COLO668 (cell line): ENCODE results near the gene PBX4.

Experiments used
- DNase-seq: peaks from one replicate; lab custom pipeline; 2025; ENCODE audit not compliant: unreplicated experiment; lab: John Stamatoyannopoulos, UW

PBX4 gene

DNA sequence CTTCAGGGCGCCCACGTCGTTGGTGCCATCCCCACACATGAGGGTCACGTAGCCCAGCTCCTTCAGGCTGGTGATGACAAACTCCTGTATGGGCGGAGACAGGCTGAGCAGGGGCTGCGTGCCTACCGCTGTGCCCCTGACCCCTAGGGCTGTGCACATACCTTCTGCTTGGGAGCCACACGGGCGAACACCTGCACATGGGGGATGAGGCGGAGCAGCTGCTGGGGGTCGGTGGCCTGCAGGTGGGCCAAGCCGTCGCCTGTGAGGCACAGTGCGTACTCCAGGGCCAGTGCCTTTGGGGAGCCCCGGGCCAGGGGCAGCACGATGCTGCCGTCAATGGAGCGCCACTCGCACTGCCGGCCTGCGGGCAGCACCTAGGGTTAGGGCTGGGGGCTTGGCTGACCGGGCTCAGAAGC is 31.1 kb upstream of the PBX4 start:
- no peak for DNase-seq

DNA sequence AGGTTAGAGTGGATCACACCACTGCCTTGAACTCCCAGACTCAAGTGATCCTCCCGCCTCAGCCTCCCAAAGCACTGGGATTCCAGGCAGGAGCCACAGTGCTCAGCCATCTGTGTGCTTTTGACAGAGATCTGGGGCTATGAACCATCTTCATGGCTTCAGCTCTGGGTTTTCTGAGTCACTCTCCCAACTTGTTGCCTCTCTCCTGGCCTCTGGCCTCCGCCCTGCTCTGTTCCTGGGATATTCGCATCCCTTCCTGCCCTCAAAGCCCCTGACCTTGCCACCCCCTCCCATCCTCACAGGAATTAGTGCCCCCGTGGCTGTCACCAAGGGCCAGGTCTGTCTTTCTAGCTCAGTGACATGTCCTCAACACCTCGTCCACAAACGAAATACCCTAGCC is 30.7 kb upstream of the PBX4 start:
- no peak for DNase-seq

GRCh38 chr19:19647037-19647835 is 28.7 kb upstream of the PBX4 start:
- DNase-seq: no peak

DNA sequence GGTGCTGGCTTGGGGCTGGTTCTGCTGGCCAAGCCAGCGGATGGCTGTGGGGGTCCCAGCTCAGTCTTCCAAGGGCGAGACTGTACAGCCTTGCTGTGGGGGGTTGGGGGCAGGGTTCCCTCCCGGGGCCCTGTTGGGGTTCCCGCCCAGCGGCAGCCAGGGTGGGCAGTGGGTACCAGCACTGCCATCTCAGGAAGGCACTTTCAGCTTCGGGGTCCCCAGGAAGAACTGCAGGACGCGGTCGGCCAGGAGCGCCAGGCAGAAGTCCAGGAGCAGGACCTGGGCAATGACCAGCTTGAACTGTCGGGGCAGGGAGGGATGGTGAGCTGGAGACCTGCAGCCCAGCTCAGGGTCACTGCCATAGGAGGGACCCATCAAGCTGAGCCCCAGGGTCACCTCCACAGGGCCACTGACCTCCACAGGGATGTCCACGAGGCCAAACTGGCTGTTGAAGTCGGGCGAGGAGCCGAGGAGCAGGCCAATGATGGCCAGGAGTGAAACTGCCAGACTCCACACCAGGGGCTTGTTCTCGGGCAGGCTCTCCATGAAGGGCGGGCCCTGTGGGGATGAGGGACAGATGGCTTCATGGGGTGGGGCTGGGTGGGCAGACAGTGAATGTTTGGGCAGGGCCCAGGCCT is 26.9 kb upstream of the PBX4 start:
- no peak for DNase-seq

- no peak for DNase-seq
Measured at GRCh38 chr19:19644054-19644388, 25.5 kb upstream of the PBX4 start.

GRCh38 chr19:19643158-19644053 is 24.9 kb upstream of the PBX4 start, which contains the start of gene GMIP:
Gene GMIP, minus strand, starts transcription at chr19:19643657. Its CDS starts 128 bp downstream, at chr19:19643529.
- DNase-seq: peak; percentile 76

- no peak for DNase-seq
Measured at GRCh38 chr19:19642506-19643157, 24.1 kb upstream of the PBX4 start.

DNA sequence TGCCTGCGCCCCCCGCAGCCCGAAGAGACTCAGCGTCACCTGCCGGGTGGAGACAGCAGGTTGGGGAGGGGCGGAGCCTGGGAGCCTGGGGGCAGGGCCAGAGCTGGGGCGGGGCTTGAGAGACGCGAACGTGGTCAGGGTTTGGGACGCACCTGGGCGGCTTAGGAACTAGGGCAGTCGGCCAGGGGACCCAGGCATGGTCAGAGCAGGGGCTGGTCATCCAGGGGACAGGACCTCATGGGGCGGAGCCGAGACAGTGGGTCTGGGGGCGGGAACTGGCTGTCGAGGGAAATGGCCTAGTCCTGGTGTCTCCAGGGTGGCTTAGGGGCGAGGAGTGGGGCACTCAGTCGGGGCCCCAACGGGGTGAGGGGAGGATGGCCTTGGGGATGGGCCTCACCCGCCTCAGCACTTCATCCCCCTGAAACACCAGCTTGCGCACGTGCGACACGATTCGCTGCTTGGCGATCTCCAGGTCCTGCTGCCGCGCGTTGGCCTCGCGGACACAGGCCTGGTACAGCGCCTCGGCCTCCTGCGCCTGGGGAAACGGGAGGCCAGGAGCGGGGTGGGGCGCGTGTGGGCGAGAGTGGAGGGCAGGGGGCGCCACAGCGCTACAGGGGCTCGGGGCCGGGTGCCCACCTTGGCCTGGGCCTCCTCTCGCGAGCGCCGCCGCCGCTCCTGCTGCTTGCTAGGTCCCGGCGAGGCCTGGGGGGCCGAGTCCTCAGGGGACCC is 19.2 kb upstream of the PBX4 start:
- DNase-seq: no peak

GRCh38 chr19:19637186-19637522 is 18.7 kb upstream of the PBX4 start:
- no peak for DNase-seq

- no peak for DNase-seq
Measured at GRCh38 chr19:19636573-19637185, 18.2 kb upstream of the PBX4 start.

DNA sequence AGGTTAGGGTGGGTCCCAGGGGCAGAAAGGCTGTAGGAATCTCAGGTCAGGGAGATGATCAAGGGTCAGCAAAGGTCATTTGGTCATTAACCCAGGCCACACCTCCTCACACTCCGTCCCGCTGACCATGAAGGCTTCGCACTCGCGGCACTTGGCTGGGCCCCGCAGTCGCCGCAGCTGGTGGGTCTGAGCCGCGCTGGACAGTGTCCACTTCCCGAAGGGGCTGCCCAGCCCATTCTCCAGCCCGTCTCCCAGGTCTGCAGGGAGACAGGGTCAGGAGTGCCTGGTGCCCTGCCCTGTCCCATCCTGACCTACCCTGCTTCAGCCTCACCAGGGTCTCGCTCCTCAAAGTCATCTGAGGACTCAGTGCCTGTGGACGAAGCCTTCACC is 16.8 kb upstream of the PBX4 start:
- no peak for DNase-seq

- DNase-seq: no peak
Measured at GRCh38 chr19:19634516-19635312, 16.2 kb upstream of the PBX4 start.

GRCh38 chr19:19633711-19634515 is 15.4 kb upstream of the PBX4 start:
- DNase-seq: no peak

- no peak for DNase-seq
Measured at GRCh38 chr19:19632661-19633060, 14.2 kb upstream of the PBX4 start.

DNA sequence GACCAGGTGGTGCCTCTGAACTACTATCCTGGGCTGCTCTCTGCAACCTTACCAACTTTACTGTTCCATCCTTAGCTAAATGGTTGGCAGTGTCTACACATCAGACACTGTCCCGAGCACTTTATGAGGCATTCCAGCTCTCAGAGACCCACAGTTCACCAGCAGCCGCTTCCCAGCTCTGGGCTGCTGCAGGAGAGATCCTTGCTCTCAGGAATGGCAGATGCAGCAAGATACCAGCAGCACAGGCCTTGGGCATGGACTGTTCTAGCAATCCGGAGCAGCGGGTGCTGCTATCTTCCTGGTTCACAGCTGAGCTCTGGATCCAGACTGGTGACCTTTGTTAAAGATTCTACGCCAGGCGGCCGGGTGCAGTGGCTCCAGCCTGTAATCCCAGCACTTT is 12.9 kb upstream of the PBX4 start:
- no peak for DNase-seq

DNA sequence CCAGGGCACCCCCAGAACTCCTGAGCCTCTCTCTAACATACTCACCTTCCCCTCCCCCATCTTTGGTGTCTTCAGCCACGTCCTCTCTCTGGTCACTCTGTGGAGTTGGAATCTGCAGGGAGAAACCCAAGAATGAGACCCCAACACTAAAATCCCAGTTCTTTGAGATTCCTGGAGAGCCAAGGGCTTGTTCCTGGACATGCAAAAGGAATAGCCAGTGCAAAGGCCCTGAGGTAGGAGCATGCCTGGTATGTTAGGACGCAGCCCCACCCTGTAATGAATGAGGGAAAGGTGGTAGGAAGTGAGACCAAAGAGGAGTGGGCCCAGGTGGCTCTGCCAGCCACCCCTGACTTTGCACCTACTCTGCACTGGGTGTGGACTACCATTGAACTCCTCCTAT is 11.9 kb upstream of the PBX4 start:
- no peak for DNase-seq

DNA sequence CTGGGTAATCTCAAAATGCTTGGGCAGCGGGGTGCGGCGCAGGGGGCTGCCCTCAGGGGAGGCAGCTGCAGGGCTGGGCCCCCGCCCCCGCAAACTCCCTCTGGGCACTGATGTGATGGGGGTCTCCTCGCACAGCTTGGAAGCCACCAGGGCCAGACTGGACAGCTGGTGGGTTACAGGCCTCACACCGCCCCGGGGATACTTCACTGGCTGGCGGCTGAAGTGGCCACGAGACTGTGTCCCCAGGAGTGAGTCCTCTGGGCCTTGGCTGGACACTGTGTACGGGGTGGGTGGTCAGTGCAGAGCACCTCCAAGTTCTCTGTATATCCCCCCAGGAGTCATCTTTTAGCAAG is 11.6 kb upstream of the PBX4 start:
- no peak for DNase-seq

DNA sequence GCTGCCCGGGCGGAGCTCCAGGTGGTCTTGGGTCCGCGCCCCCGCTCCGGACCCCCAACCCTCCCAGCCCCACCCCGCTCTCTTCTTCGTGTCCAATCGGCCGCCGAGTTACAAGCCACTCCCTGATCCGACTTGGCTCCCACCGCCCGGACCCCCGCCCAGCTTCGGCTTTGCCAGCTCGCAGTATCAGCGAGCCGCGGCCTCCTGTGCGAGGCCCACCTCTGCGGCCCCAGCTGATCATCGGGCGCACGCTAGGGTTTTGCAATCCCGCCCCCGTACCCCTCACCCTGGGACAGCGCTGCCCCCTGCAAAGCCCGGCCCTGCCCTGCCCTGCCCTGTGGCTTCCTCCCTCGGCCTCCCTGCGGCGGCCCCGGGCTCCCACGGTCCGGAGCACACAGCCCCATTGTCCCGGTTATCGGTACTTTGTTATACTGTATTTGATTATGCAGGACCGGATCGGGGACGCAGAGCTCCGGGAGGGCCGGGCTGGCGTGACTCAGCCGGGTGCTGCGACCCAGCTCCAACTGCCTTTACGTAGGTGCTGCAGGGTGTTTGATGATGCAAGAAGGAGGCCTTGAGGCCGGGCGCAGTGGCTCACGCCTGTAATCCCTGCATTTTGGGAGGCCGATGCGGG is 10.1 kb upstream of the PBX4 start:
- peak; percentile 34 for DNase-seq
